ENCODE data around the gene RNF157. TPM values are rescaled to one million over a fixed set of nuclear protein-coding genes. Genes with fewer than 3 reads are reported as not detected.

RNF157 gene
- total RNA-seq, 1 experiment from 2014 or later, result 4.0 TPM

DNA sequence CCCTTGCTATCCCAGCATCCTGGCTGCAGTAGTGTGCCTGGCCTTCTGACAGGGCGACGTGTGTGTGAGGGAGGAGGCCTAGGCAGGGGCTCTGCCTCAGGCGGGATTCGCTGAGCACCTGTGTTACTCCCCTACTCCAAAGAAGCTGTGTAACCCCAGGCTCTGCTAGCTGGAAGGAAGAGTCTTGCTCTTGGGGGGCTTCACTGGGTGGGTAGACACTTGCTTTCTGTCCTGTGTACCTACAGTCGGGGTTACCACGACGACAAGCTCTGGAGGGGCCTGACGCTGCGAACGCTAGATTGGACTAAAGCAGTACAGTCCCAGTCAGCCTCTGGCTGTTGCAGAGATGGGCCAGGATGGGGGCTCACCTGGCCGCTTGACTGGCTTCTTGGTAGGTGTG is 146.2 kb downstream of the RNF157 start:
- Histone ChIP-seq H3K4me3 (ENCODE audit: low read depth in 2 of 2, low read length in 2 of 2) (no peak overlapping the region), H3K27me3 (ENCODE audit: control insufficient read depth, insufficient read depth, low read length) (no peaks in the 10 kb centered on the region), H3K4me1 (ENCODE audit: control insufficient read depth, insufficient read depth, low read length) (no peaks in the 10 kb centered on the region), H3K36me3 (ENCODE audit: control insufficient read depth, insufficient read depth, low read length) (no peaks in the 10 kb centered on the region), H3K27ac (ENCODE audit: low read length) (no peak overlapping the region), H3K9me3 (ENCODE audit: control insufficient read depth, insufficient read depth, low read depth, low read length) (no peaks in the 10 kb centered on the region)
- no peak for TF ChIP-seq SIN3A (IDR thresholded peaks at IDR 0.05; ENCODE audit: borderline replicate concordance, insufficient read depth, low read depth, low read length)
- TF ChIP-seq TCF7L2 (IDR thresholded peaks at IDR 0.05; ENCODE audit: low read depth, low read length), result no peak
- TF ChIP-seq, protein P1, sequence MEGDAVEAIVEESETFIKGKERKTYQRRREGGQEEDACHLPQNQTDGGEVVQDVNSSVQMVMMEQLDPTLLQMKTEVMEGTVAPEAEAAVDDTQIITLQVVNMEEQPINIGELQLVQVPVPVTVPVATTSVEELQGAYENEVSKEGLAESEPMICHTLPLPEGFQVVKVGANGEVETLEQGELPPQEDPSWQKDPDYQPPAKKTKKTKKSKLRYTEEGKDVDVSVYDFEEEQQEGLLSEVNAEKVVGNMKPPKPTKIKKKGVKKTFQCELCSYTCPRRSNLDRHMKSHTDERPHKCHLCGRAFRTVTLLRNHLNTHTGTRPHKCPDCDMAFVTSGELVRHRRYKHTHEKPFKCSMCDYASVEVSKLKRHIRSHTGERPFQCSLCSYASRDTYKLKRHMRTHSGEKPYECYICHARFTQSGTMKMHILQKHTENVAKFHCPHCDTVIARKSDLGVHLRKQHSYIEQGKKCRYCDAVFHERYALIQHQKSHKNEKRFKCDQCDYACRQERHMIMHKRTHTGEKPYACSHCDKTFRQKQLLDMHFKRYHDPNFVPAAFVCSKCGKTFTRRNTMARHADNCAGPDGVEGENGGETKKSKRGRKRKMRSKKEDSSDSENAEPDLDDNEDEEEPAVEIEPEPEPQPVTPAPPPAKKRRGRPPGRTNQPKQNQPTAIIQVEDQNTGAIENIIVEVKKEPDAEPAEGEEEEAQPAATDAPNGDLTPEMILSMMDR (IDR thresholded peaks at IDR 0.05), result no peak
- TF ChIP-seq, protein P2, sequence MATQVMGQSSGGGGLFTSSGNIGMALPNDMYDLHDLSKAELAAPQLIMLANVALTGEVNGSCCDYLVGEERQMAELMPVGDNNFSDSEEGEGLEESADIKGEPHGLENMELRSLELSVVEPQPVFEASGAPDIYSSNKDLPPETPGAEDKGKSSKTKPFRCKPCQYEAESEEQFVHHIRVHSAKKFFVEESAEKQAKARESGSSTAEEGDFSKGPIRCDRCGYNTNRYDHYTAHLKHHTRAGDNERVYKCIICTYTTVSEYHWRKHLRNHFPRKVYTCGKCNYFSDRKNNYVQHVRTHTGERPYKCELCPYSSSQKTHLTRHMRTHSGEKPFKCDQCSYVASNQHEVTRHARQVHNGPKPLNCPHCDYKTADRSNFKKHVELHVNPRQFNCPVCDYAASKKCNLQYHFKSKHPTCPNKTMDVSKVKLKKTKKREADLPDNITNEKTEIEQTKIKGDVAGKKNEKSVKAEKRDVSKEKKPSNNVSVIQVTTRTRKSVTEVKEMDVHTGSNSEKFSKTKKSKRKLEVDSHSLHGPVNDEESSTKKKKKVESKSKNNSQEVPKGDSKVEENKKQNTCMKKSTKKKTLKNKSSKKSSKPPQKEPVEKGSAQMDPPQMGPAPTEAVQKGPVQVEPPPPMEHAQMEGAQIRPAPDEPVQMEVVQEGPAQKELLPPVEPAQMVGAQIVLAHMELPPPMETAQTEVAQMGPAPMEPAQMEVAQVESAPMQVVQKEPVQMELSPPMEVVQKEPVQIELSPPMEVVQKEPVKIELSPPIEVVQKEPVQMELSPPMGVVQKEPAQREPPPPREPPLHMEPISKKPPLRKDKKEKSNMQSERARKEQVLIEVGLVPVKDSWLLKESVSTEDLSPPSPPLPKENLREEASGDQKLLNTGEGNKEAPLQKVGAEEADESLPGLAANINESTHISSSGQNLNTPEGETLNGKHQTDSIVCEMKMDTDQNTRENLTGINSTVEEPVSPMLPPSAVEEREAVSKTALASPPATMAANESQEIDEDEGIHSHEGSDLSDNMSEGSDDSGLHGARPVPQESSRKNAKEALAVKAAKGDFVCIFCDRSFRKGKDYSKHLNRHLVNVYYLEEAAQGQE (IDR thresholded peaks at IDR 0.05; ENCODE audit: insufficient read depth in 1 of 2, low read depth in 2 of 2, low read length in 1 of 2), result no peak
- no peak for TF ChIP-seq POLR2AphosphoS5 (IDR thresholded peaks at IDR 0.05; ENCODE audit: low read depth, low read length)
- POLR2A ChIA-PET, result interaction anchor here (0.5 kb wide), 1 partner anchor 25 kb away, joined by 4 read pairs; no protein-coding TSS in a partner anchor
- ATAC-seq, result no peak
- intact Hi-C loops (cut with micrococcal nuclease; ENCODE audit: unreplicated experiment), result no loop called here
- CTCF ChIA-PET, result interaction anchor here (0.6 kb wide), 1 partner anchor 364 kb away, joined by 5 read pairs; no protein-coding TSS in a partner anchor
- no TSS peak for BruUV-seq (replicated peaks)
- no peak for DNase-seq (ENCODE audit: low read depth, low spot score)
- in situ Hi-C loops (cut with HindIII; ENCODE audit: low pct_unique_long_range_greater_than_20kb, low sequenced_read_pairs), result no loop called here

DNA sequence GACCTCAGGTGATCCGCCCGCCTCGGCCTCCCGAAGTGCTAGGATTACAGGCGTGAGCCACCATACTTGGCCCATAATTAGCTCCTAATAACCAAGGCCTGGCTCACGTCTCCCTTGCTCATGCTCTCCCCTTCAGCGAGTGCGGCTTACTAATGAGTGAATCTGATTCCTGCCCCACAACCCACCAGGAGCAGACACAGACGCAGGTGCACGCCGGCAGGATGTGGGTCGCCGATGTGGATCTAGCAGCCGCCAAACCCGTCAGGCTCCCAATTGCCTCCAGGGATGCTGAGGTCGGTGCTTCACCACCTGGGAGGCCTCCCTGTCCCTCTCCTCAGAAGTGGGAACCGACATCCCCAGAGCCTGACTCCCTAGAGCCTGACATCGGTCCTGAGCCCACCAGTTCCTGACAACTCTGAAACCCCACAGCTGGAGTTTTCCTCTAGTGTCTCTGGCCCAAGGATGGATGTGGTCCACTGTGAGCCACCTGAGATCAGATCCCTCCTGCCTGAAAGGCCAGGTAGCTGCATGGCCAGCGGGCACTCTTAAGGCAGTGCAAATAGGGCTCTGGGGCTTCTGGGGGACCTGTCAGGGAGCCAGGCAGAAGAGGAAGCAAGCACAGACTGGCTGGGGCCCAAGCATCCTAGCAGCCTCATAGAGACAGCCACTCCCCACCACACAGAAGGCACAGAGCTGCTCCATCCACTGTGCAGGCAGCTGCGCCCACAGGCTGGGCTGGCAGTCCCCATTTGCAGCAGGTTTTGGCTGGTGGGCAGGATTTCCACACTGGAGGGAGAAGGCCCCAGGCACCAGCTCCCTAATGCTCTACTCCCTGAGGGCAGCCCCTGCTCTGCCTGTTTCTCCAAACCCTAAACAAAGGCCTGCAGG is 147.5 kb downstream of the RNF157 start:
- H3K4me3 ChIP-seq (ENCODE audit: low read depth in 2 of 2, low read length in 2 of 2), result no peak overlapping the region
- H3K9me3 ChIP-seq (ENCODE audit: control insufficient read depth, insufficient read depth, low read depth, low read length), result no peaks in the 10 kb centered on the region
- CTCF ChIA-PET, result interaction anchor here (0.6 to 0.7 kb wide), 2 partner anchors 31 to 59 kb away, joined by 4 to 16 read pairs; no protein-coding TSS in a partner anchor
- no peaks in the 10 kb centered on the region for H3K4me1 ChIP-seq (ENCODE audit: control insufficient read depth, insufficient read depth, low read length)
- no peak for DNase-seq (ENCODE audit: low read depth, low spot score)
- in situ Hi-C loops (cut with HindIII; ENCODE audit: low pct_unique_long_range_greater_than_20kb, low sequenced_read_pairs), result no loop called here
- POLR2A ChIA-PET, result no interaction called here
- no TSS peak for BruUV-seq (replicated peaks)
- H3K27ac ChIP-seq (ENCODE audit: low read length), result no peak overlapping the region
- ATAC-seq, result no peak; the same call in 1 of the 2 replicates
- H3K27me3 ChIP-seq (ENCODE audit: control insufficient read depth, insufficient read depth, low read length), result no peaks in the 10 kb centered on the region
- intact Hi-C loops (cut with micrococcal nuclease; ENCODE audit: unreplicated experiment), result no loop called here
- no peaks in the 10 kb centered on the region for H3K36me3 ChIP-seq (ENCODE audit: control insufficient read depth, insufficient read depth, low read length)
- TF ChIP-seq POLR2AphosphoS5 (IDR thresholded peaks at IDR 0.05; ENCODE audit: low read depth, low read length) (no peak), SIN3A (IDR thresholded peaks at IDR 0.05; ENCODE audit: borderline replicate concordance, insufficient read depth, low read depth, low read length) (no peak)
- TF ChIP-seq, protein P1 (IDR thresholded peaks at IDR 0.05), result no peak
- TF ChIP-seq, protein P2 (IDR thresholded peaks at IDR 0.05; ENCODE audit: insufficient read depth in 1 of 2, low read depth in 2 of 2, low read length in 1 of 2), result no peak

Data from Panc1 (cell line).